GM12878 (cell line): Measurements from ENCODE around the gene ANKRD13A. TPM values are rescaled to one million over a fixed set of nuclear protein-coding genes. Genes with fewer than 3 reads are reported as not detected.

Experiments
- CHD1 ChIP-seq: IDR thresholded peaks from 2 replicates; pipeline ENCODE4 v1.6.1; 2012; ENCODE audit warnings: low read depth, low read length, improper control_type of control experiment
- E2F8 ChIP-seq: fragments of 450-650 bp; IDR thresholded peaks from 2 replicates; pipeline ENCODE4 v1.6.1; 2018; ENCODE audit warnings: mild to moderate bottlenecking, low read depth, moderate library complexity; ENCODE audit not compliant: partially characterized antibody
- ESRRA ChIP-seq: IDR thresholded peaks from 2 replicates; pipeline ENCODE4 v1.6.1; 2012; ENCODE audit warnings: mild to moderate bottlenecking, low read length, improper control_type of control experiment
- ETV6 ChIP-seq, 2 experiments: fragments of 450-650 bp in 1 of 2; IDR thresholded peaks in 1 of 2; conservative IDR thresholded peaks in 1 of 2; 2 replicates each; pipeline ENCODE4 v1.6.1; 2014; ENCODE audit warnings: antibody characterized with exemption in 1 of 2, borderline replicate concordance in 1 of 2, low read depth in 1 of 2, mild to moderate bottlenecking in 1 of 2, moderate library complexity in 1 of 2
- FOXK2 ChIP-seq: fragments of 450-650 bp; IDR thresholded peaks from 2 replicates; pipeline ENCODE4 v1.6.1; 2017; ENCODE audit warnings: mild to moderate bottlenecking, moderate library complexity
- FOXM1 ChIP-seq: IDR thresholded peaks from 2 replicates; pipeline ENCODE4 v1.6.1; 2012; ENCODE audit warnings: low read depth, mild to moderate bottlenecking, inconsistent platforms, low read length, moderate library complexity
- HDGF ChIP-seq: fragments of 450-650 bp; IDR thresholded peaks from 2 replicates; pipeline ENCODE4 v1.6.1; 2016; ENCODE audit warnings: antibody characterized with exemption
- HSF1 ChIP-seq: fragments of 150-350 bp; IDR thresholded peaks from 2 replicates; pipeline ENCODE4 v1.6.1; 2014; ENCODE audit warnings: mild to moderate bottlenecking, low read depth, low read length
- KDM1A ChIP-seq: fragments of 200-600 bp; sonication (generic); IDR thresholded peaks from 2 replicates; pipeline ENCODE4 v1.6.1; 2016; ENCODE audit warnings: borderline replicate concordance
- MEF2B ChIP-seq: fragments of 450-650 bp; IDR thresholded peaks from 2 replicates; pipeline ENCODE4 v1.6.1; 2018; ENCODE audit warnings: mild to moderate bottlenecking, moderate library complexity; ENCODE audit not compliant: partially characterized antibody, poor library complexity, severe bottlenecking
- NFIC ChIP-seq: IDR thresholded peaks from 2 replicates; pipeline ENCODE4 v1.6.1; 2012; ENCODE audit warnings: low read depth, mild to moderate bottlenecking, inconsistent platforms, low read length, moderate library complexity
- RAD51 ChIP-seq: fragments of 450-650 bp; IDR thresholded peaks from 2 replicates; pipeline ENCODE4 v1.6.1; 2016; ENCODE audit warnings: moderate library complexity, mild to moderate bottlenecking, inconsistent platforms
- RFX5 ChIP-seq: IDR thresholded peaks from 2 replicates; pipeline ENCODE4 v1.6.1; 2011; ENCODE audit warnings: low read depth, low read length, improper control_type of control experiment
- SRF ChIP-seq, 2 experiments: IDR thresholded peaks; 2 replicates each; pipeline ENCODE4 v1.6.1; 2011; ENCODE audit warnings: low read depth in 2 of 2, low read length in 2 of 2, mild to moderate bottlenecking in 1 of 2, moderate library complexity in 1 of 2
- STAT3 ChIP-seq: IDR thresholded peaks from 2 replicates; pipeline ENCODE4 v1.6.1; 2011; ENCODE audit warnings: low read depth, low read length, improper control_type of control experiment
- TAF1 ChIP-seq: IDR thresholded peaks from 2 replicates; pipeline ENCODE4 v1.6.1; 2011; ENCODE audit warnings: mild to moderate bottlenecking, low read depth, low read length, borderline replicate concordance
- USF1 ChIP-seq: IDR thresholded peaks from 2 replicates; pipeline ENCODE4 v1.6.1; 2011; ENCODE audit warnings: borderline replicate concordance, low read depth, mild to moderate bottlenecking, moderate library complexity, mixed read lengths, low read length; ENCODE audit not compliant: insufficient read depth; ENCODE audit errors: extremely low read length
- polyA plus RNA-seq, 11 experiments: library from polyadenylated mRNA; depleted of rRNA in 4 of 11; unstranded in 6 of 11; stranded (reverse) in 5 of 11; fragments of >200 nt; fragmentation: Nextera tagmentation in 4 of 11; fragmentation: Illumina TruSeq in 1 of 11; extraction: Ambion mirVana in 4 of 11; extraction: Trizol in 1 of 11; gene quantifications; 1 replicate in 1 of 11; 2 replicates in 10 of 11; pipeline versions ENCODE4 v1.2.1 to v1.2.3, GENCODE V29; 2011 to 2016; ENCODE audit warnings: inconsistent platforms in 2 of 11, missing spikeins in 2 of 11, low read depth in 1 of 11
- total RNA-seq, 4 experiments: library from RNA; depleted of rRNA in 3 of 4; stranded (reverse); fragments of >200 nt in 3 of 4; fragmentation: Illumina TruSeq in 1 of 4; extraction: Trizol in 1 of 4; gene quantifications; 2 replicates each; pipeline versions ENCODE4 v1.2.1 to v1.2.3, GENCODE V29; 2013 to 2021
- TF ChIP-seq, protein P1 (sequence below): fragments of 450-650 bp; IDR thresholded peaks from 2 replicates; pipeline ENCODE4 v1.6.1; 2017; ENCODE audit warnings: mild to moderate bottlenecking
- TF ChIP-seq, protein P2 (sequence below): fragments of 450-650 bp; IDR thresholded peaks from 2 replicates; pipeline ENCODE4 v1.6.1; 2017; ENCODE audit warnings: low read depth, mild to moderate bottlenecking, moderate library complexity

Gene ANKRD13A
- total and polyA plus RNA-seq, 10 of the 15 experiments (the other 5 are each of a cell fraction or from before 2014, with no cell fraction given) = 10.2 to 93.4 (median 76.5) TPM

DNA sequence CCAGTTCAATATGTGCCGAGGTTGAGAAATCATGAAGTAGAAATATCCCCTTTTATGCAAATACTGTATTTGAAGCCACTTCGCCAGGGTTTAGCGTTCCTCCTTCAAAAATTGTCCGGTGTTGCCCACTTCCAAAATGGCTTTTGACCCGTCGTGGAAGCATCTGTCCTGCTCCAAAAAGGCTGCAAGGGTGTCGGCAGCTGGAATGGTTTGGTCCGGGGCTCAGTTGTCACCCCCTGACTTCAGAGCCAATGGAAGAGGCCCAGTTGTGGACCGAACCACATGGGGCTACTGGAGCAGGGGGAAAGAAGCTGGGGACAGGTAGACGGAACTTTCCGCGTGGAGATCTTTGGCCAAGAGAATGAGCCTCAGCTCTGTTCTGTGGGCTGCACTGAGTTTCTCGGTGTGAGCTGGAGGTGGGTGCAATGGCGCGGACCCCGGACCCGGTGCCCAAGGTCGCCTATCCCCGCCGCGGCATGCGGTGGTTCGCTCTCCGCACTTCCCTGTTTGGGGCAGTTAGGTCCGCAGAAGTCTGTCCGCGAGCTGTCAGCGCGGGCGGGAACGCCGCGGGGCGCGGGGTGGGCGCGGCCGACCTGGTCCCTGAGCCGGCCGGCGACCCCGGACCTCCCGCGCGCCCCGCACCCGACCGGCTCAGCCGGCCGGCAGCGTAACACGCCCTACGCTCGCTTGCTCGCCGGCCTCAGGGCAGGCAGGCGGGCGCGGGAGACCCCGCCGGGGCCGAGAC is at the start of gene ANKRD13A (continued):
- peak; percentile 19; the same call in 1 of the 2 replicates for TF ChIP-seq HSF1
- TF ChIP-seq RFX5 = no peak
- TF ChIP-seq ESRRA = peak; percentile 15; the same call in 1 of the 2 replicates
- TF ChIP-seq FOXK2 = peak; percentile 100
- peak; percentile 48 for TF ChIP-seq MEF2B
- peak; percentile 12 to 55; a peak in 2 of 4 replicates for TF ChIP-seq SRF (IDR thresholded peaks at IDR 0.05; ENCODE audit: low read depth in 2 of 2, low read length in 2 of 2)
- no peak for TF ChIP-seq USF1
- TF ChIP-seq STAT3 = peak; percentile 16; the same call in 1 of the 2 replicates
- TF ChIP-seq, protein P1, sequence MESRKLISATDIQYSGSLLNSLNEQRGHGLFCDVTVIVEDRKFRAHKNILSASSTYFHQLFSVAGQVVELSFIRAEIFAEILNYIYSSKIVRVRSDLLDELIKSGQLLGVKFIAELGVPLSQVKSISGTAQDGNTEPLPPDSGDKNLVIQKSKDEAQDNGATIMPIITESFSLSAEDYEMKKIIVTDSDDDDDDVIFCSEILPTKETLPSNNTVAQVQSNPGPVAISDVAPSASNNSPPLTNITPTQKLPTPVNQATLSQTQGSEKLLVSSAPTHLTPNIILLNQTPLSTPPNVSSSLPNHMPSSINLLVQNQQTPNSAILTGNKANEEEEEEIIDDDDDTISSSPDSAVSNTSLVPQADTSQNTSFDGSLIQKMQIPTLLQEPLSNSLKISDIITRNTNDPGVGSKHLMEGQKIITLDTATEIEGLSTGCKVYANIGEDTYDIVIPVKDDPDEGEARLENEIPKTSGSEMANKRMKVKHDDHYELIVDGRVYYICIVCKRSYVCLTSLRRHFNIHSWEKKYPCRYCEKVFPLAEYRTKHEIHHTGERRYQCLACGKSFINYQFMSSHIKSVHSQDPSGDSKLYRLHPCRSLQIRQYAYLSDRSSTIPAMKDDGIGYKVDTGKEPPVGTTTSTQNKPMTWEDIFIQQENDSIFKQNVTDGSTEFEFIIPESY = peak; percentile 77; the same call in 1 of the 2 replicates
- peak; percentile 80 for TF ChIP-seq NFIC
- peak; percentile 100 for TF ChIP-seq CHD1
- no peak for TF ChIP-seq KDM1A
- peak; percentile 70 for TF ChIP-seq RAD51
- TF ChIP-seq ETV6 (conservative IDR thresholded peaks at IDR 0.05 in 1 of 2, IDR thresholded peaks at IDR 0.05 in 1 of 2; ENCODE audit: borderline replicate concordance in 1 of 2, low read depth in 1 of 2) = no peak
- peak; percentile 55; the same call in 1 of the 2 replicates for TF ChIP-seq HDGF
- peak; percentile 80 for TF ChIP-seq E2F8
- TF ChIP-seq TAF1 = peak; percentile 97
- TF ChIP-seq FOXM1 = peak; percentile 65; the same call in 1 of the 2 replicates
- TF ChIP-seq, protein P2, sequence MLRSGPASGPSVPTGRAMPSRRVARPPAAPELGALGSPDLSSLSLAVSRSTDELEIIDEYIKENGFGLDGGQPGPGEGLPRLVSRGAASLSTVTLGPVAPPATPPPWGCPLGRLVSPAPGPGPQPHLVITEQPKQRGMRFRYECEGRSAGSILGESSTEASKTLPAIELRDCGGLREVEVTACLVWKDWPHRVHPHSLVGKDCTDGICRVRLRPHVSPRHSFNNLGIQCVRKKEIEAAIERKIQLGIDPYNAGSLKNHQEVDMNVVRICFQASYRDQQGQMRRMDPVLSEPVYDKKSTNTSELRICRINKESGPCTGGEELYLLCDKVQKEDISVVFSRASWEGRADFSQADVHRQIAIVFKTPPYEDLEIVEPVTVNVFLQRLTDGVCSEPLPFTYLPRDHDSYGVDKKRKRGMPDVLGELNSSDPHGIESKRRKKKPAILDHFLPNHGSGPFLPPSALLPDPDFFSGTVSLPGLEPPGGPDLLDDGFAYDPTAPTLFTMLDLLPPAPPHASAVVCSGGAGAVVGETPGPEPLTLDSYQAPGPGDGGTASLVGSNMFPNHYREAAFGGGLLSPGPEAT = peak; percentile 100
